Effector memory CD4-positive, alpha-beta T cell (primary cell): ENCODE measurements around the gene NRN1L.
A peak's percentile ranks its signal among the peaks of the same experiment; 100 is the strongest.

ENCODE experiments used
- DNase-seq, 3 donors: peaks; one replicate each; pipeline ENCODE4 v3.0.0-alpha.2; 2020
- H3K27ac ChIP-seq: 2 replicates; pipeline ENCODE4 v1.7.0; 2013; ENCODE audit warnings: mild to moderate bottlenecking, low read length, moderate library complexity; ENCODE audit not compliant: insufficient read depth, poor library complexity, severe bottlenecking
- H3K27me3 ChIP-seq: replicated peaks from 2 replicates; pipeline ENCODE4 v1.7.0; 2013; ENCODE audit warnings: mild to moderate bottlenecking, low read length; ENCODE audit not compliant: insufficient read depth, control insufficient read depth, poor library complexity, severe bottlenecking
- H3K36me3 ChIP-seq: 2 replicates; pipeline ENCODE4 v1.7.0; 2013; ENCODE audit warnings: mild to moderate bottlenecking, low read length, moderate library complexity; ENCODE audit not compliant: control insufficient read depth, insufficient read depth
- H3K4me1 ChIP-seq: 2 replicates; pipeline ENCODE4 v1.7.0; 2013; ENCODE audit warnings: low read length, mild to moderate bottlenecking; ENCODE audit not compliant: control insufficient read depth, insufficient read depth, poor library complexity, severe bottlenecking
- H3K4me3 ChIP-seq: 2 replicates; pipeline ENCODE4 v1.7.0; 2013; ENCODE audit warnings: low read length, low read depth, mild to moderate bottlenecking; ENCODE audit not compliant: insufficient read depth, poor library complexity, severe bottlenecking
- H3K9me3 ChIP-seq: 2 replicates; pipeline ENCODE4 v1.7.0; 2013; ENCODE audit warnings: mild to moderate bottlenecking, low read length, moderate library complexity; ENCODE audit not compliant: control insufficient read depth

Gene NRN1L

DNA sequence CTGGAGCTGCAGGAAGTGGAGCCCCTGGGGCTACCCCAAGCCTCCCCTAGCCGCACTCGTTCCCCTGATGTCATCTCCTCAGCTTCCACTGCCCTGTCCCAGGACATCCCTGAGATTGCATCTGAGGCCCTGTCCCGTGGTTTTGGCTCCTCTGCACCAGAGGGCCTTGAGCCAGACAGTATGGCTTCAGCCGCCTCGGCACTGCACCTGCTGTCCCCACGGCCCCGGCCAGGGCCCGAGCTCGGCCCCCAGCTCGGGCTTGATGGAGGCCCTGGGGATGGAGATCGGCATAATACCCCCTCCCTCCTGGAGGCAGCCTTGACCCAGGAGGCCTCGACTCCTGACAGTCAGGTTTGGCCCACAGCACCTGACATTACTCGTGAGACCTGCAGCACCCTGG, 4.1 kb upstream of the NRN1L start:
- H3K27ac ChIP-seq: no peak overlapping the region
- no peak overlapping the region for H3K4me3 ChIP-seq
- H3K36me3 ChIP-seq: peaks cover 95% of the 10 kb centered on the region
- no peaks in the 10 kb centered on the region for H3K9me3 ChIP-seq
- DNase-seq: no peak
- H3K4me1 ChIP-seq: peaks cover 9% of the 10 kb centered on the region
- no peaks in the 10 kb centered on the region for H3K27me3 ChIP-seq

DNA sequence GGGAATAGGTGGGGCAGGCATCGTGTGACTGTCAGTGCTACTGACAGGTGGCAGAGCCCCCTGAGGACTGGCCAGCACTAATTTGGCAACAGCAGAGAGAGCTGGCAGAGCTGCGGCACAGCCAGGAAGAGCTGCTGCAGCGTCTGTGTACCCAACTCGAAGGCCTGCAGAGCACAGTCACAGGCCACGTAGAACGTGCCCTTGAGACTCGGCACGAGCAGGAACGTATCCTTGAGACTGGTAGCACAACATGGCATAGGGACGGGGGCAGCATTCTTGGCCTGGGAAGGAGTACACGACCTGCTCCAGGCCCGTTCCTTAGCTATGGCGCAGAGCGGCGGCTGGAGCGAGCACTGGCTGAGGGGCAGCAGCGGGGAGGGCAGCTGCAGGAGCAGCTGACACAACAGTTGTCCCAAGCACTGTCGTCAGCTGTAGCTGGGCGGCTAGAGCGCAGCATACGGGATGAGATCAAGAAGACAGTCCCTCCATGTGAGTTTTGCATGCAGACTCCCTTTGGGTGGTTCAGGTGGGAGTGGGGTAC, 3.0 kb upstream of the NRN1L start:
- peaks cover 3% of the 10 kb centered on the region for H3K4me1 ChIP-seq
- DNase-seq: no peak
- no peaks in the 10 kb centered on the region for H3K27me3 ChIP-seq
- H3K27ac ChIP-seq: no peak overlapping the region
- H3K4me3 ChIP-seq: no peak overlapping the region
- H3K9me3 ChIP-seq: no peaks in the 10 kb centered on the region
- peaks cover 89% of the 10 kb centered on the region for H3K36me3 ChIP-seq

DNA sequence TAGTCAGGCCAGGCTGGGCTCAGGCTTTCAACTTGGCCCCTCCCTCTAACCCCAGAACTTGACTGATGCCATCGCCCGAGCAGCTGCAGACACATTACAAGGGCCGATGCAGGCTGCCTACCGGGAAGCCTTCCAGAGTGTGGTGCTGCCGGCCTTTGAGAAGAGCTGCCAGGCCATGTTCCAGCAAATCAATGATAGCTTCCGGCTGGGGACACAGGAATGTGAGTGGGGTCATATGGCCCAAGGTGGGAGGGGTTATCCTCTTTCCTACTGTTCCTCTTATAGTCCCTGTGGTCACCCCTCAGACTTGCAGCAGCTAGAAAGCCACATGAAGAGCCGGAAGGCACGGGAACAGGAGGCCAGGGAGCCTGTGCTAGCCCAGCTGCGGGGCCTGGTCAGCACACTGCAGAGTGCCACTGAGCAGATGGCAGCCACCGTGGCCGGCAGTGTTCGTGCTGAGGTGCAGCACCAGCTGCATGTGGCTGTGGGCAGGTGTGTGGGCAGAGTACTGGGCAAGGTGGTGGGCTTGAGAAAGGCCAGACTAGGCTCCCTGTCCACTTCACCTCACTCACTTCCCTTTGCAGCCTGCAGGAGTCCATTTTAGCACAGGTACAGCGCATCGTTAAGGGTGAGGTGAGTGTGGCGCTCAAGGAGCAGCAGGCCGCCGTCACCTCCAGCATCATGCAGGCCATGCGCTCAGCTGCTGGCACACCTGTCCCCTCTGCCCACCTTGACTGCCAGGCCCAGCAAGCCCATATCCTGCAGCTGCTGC, 2.1 kb upstream of the NRN1L start:
- Histone ChIP-seq H3K27me3 (no peaks in the 10 kb centered on the region), H3K9me3 (no peaks in the 10 kb centered on the region), H3K27ac (no peak overlapping the region), H3K4me1 (no peaks in the 10 kb centered on the region), H3K4me3 (no peak overlapping the region), H3K36me3 (peaks cover 83% of the 10 kb centered on the region)
- no peak for DNase-seq

DNA sequence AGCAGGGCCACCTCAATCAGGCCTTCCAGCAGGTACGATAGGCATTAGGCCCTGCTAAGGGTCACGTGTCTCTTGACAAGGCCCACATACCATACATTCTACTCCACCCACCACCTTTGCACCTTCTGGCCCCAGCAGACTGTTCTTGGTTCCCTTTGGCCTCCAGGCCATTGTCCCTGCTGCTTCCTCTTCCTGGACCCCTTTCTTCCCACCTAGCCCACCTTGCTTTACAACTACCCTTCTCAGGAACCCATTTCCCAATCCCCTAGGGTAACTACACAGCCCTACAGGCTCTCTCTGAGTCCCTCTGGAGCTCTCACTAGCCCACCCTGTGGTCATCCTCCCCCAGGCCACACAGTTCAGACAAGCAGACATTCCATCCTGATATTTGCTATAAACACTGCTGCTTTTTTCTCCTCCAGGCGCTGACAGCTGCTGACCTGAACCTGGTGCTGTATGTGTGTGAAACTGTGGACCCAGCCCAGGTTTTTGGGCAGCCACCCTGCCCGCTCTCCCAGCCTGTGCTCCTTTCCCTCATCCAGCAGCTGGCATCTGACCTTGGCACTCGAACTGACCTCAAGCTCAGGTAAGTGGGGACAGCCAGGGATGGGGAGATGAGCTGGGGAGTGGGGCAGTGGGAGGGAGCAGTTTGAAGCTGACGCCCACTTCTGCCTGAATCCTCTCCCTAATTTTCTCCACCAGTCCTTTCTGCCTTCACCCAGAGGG, 1.4 kb upstream of the NRN1L start:
- no peaks in the 10 kb centered on the region for H3K27me3 ChIP-seq
- no peak for DNase-seq
- peaks cover 75% of the 10 kb centered on the region for H3K36me3 ChIP-seq
- H3K27ac ChIP-seq: no peak overlapping the region
- no peaks in the 10 kb centered on the region for H3K9me3 ChIP-seq
- no peak overlapping the region for H3K4me3 ChIP-seq
- H3K4me1 ChIP-seq: no peaks in the 10 kb centered on the region

DNA sequence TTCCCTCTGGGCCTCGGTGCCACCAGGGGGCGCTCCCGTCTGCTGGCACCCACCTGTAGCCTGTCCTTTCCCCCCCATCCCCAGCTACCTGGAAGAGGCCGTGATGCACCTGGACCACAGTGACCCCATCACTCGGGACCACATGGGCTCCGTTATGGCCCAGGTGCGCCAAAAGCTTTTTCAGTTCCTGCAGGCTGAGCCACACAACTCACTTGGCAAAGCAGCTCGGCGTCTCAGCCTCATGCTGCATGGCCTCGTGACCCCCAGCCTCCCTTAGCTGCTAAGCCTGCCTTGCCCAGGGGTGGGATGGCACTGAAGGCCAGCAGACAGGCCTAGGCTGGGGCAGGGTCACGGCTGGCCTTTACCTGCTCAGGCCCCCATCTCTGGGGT, 818 bp upstream of the NRN1L start:
- Histone ChIP-seq H3K4me3 (no peak overlapping the region), H3K27me3 (no peaks in the 10 kb centered on the region), H3K9me3 (no peaks in the 10 kb centered on the region), H3K4me1 (no peaks in the 10 kb centered on the region), H3K36me3 (peaks cover 70% of the 10 kb centered on the region), H3K27ac (no peak overlapping the region)
- DNase-seq: peak; percentile 48 to 59 (median 54)

DNA sequence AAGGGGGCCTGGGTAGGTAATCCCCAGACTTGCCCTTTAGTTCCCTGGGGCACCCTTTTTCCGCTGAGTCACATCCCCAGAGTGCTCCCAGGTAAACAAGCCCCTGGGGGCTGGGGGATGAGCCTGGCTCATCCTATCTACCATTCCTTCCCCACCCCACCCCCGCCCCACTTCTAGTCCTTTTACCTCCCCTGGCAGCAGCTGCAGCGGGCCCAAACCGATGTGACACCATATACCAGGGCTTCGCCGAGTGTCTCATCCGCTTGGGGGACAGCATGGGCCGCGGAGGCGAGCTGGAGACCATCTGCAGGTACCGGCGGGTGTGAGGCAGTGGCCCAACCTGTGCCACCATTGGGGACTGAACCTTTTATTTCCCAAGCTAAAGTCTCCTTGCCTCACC, 860 bp downstream of the NRN1L start:
- Histone ChIP-seq H3K27me3 (no peaks in the 10 kb centered on the region), H3K27ac (no peak overlapping the region), H3K36me3 (peaks cover 53% of the 10 kb centered on the region), H3K4me3 (no peak overlapping the region), H3K4me1 (no peaks in the 10 kb centered on the region), H3K9me3 (no peaks in the 10 kb centered on the region)
- no peak for DNase-seq

DNA sequence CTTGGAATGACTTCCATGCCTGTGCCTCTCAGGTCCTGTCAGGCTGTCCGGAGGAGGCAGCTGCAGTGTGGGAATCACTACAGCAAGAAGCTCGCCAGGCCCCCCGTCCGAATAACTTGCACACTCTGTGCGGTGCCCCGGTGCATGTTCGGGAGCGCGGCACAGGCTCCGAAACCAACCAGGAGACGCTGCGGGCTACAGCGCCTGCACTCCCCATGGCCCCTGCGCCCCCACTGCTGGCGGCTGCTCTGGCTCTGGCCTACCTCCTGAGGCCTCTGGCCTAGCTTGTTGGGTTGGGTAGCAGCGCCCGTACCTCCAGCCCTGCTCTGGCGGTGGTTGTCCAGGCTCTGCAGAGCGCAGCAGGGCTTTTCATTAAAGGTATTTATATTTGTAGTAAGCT, 1.3 kb downstream of the NRN1L start:
- DNase-seq: no peak
- H3K27ac ChIP-seq: no peak overlapping the region
- H3K27me3 ChIP-seq: no peaks in the 10 kb centered on the region
- H3K36me3 ChIP-seq: peaks cover 49% of the 10 kb centered on the region
- no peaks in the 10 kb centered on the region for H3K9me3 ChIP-seq
- H3K4me3 ChIP-seq: no peak overlapping the region
- H3K4me1 ChIP-seq: no peaks in the 10 kb centered on the region

DNA sequence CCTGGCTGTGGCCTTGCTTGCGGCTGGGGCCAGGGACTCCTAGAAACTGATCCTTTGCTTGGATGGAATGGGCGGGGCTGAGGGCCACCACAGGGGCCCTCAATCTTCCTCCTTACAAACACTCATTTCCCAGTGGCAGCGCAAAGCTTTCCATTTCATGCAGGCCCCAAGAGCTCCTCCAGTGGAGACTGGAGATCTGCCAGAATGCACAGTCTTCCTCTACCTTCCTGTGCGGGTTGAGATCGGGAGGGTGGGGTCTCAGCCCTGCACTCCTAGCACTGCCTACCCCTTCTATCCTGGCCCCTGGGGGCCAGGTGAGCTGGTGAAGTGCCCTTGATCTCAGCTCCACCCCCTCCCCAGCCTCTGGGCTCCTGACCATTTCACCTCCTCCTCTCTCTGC, 1.7 kb downstream of the NRN1L start:
- Histone ChIP-seq H3K27me3 (no peaks in the 10 kb centered on the region), H3K27ac (no peak overlapping the region), H3K4me3 (no peak overlapping the region), H3K4me1 (no peaks in the 10 kb centered on the region), H3K36me3 (peaks cover 44% of the 10 kb centered on the region), H3K9me3 (no peaks in the 10 kb centered on the region)
- no peak for DNase-seq

DNA sequence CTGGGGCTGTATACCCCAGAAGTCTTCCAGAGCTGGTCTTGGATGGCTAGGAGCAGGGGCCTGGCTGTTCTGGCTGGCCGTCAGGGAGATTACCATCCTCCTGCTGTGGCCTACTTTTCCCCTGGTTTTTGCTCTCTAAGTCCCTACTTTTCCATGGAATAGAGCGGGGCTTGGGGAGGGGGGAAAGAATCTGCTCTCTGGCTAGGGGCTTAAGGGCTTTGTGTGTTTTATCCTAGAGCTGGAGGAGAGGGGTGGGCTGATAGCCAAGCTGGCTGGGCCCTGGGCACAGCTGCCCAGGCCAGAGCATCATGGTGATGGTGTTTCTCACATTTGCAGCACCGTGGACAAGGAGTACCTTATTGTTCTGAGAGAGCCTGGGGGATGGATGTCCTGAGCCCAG, 3.6 kb downstream of the NRN1L start:
- peaks cover 25% of the 10 kb centered on the region for H3K36me3 ChIP-seq
- H3K4me1 ChIP-seq: peaks cover 6% of the 10 kb centered on the region
- no peak overlapping the region for H3K4me3 ChIP-seq
- no peak overlapping the region for H3K27ac ChIP-seq
- no peaks in the 10 kb centered on the region for H3K27me3 ChIP-seq
- DNase-seq: no peak
- H3K9me3 ChIP-seq: no peaks in the 10 kb centered on the region

DNA sequence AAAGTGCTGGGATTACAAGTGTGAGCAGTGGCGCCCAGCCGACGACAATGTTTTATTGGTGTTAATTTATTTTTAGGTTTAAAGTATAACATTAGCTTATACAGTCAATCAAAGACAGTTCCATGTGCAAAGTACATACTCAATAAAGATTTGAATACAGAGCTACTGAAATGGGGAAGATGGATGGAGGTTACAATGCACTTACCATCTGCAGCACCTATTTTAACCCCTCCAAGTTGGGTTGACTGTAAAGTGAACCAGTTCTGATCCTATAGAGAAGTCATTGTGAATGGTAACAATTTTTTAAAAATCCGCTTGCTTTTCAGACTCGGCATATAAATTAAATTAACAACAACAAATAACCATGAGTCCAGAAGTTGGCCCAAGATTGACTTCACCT, 7.7 kb downstream of the NRN1L start:
- no peak for DNase-seq
- no peaks in the 10 kb centered on the region for H3K36me3 ChIP-seq
- H3K27me3 ChIP-seq: no peaks in the 10 kb centered on the region
- peaks cover 17% of the 10 kb centered on the region for H3K4me1 ChIP-seq
- H3K27ac ChIP-seq: no peak overlapping the region
- H3K9me3 ChIP-seq: no peaks in the 10 kb centered on the region
- peak overlapping the region; percentile 92 for H3K4me3 ChIP-seq
